Activated T-cell treated with anti-CD3 and anti-CD28 coated beads for 1 hour (primary cell): ENCODE data around the gene PHACTR1.
"Not testable (repeated sequence)": the region's sequence is repeated elsewhere in the genome, so short reads cannot be mapped to it uniquely, and the experiment has no call there.

Source experiments
- DNase-seq: peaks from one replicate; pipeline ENCODE4 v3.0.0-alpha.2; 2020; ENCODE audit warnings: low read depth

PHACTR1 gene

GRCh38 chr6:13239530-13240455, 523.2 kb downstream of the PHACTR1 start:
- DNase-seq: no peak

DNA sequence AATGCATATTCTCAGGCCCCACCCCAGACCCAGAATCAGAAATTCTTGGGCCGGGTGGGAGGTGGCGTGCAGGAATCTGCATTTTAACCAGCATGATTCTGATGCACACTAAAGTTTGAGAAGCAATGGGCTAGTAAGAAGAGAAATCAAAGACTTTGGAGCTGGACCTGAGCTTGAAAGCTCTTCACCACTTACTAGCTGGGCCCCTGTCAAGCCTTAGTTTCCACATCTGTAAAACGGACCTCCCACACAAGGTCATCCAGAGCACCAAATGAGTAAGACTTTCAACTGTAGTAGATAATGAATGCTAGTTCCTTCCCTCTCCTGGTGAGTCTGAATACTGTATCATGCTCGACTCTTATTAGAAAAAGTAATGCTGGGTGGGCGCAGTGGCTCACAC, 524.8 kb downstream of the PHACTR1 start:
- DNase-seq: no peak

GRCh38 chr6:13242178-13242577, 525.6 kb downstream of the PHACTR1 start:
- DNase-seq: no peak

DNA sequence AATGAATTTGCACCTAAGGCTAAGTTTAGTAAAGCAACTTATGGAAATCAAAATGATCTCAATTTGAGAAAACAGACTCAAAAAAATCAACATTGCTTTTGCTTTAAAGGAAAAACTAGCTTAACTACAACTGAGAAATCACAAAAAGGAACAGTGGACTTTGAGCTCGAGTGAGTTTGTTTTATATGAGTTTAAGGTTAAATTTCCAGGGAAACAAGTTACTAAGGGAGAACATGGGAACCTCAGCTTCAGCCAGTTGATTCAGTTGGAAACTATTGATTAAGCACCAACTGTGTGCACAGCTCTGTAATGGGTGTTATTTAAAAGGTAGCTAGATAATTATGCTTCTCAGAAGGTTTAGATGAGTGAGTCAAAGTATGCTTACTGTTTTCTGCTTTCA, 526.0 kb downstream of the PHACTR1 start:
- no peak for DNase-seq

DNA sequence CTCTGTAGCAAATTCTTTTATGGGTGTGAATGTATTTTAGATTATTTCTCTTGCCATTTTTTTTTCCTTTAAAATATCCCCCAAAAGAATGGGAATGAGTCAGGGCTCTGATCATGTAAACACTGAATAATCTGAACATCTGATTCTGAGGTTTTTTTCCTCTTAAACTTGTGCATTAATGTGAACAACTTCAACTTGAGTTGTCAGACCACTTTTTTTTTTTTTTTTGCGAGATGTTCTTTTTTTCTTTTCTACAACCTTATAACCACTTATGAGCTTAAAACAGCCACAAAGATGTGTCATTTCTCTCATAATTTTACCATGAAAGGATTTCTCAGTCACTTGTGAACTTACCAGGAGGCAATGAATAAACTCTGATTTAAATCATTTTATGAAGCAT, 526.5 kb downstream of the PHACTR1 start:
- DNase-seq: no peak

- not testable (repeated sequence) for DNase-seq
These were observed 527.2 kb downstream of the PHACTR1 start for GRCh38 chr6:13243745-13244144.

DNA sequence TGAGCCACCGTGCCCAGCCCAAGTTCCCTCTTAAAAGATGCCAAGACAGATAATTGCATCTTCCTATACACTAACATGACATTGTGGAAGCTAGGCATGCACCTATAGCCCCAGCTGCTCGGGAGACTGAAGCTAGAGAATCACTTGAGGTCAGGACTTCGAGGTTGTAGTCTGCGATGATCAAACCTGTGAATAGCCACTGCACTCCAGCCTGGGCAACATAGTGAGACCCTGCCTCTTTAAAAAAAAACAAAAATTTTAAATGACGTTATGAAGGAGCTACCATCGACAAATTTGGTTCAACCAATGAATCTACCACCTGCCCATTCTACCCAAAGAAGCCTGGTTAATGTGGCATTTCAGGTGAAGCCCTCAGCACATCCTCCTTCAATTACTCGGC, 531.1 kb downstream of the PHACTR1 start:
- DNase-seq: no peak

DNA sequence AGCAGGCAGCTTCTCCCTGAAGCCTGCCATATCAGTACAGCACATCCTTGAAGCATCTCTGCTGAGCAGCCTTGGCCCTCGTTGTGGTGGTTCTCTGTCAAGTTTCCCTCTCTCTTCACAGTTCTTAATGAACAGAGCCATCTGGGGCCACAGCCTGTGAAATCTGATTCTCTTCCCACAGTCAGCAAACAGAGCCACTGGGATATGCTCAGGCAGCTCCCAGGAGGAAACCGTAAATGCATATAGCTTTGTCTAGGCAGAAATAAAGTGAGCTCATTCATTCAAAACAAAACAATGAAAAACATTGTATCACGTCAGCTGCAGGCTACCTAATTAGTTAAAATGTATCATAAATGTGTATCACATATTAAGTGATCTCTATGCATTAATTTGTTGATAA, 531.5 kb downstream of the PHACTR1 start:
- no peak for DNase-seq

DNA sequence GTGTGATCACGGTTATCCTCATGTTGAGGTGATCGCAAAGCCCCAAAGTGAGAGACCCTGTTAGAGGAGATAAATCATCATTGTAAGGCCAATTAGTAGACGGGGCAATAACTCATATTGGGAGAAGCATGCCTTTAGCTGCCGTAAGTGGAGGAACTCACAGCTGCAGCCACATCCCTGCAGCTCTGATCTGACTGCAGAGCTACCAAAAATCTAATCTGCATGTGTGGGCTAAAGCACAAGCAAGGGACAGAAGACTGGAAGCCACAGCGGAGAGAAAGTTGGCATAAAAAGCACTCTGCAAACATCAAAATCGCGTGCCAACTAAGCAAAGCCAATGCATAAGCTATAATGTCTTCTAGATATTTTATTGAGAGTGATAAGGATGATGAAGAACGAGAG, 532.0 kb downstream of the PHACTR1 start:
- DNase-seq: no peak

DNA sequence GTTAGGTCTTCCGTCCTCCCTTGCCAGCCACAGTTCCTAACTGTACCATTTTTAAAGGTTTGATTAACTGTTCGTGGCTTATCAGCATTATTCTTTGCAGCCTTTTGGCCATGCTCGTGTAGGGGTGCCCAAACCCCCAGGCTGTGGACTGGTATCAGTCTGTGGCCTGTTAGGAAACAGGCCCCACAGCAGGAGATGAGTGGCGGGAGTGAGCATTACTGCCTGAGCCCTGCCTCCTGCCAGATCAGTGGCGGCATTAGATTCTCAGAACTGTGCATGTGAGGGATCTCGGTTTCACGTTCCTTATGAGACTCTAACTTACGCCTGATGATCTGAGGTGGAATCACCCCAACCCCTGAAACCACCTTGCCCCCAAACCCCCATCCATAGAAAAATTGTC, 532.4 kb downstream of the PHACTR1 start:
- DNase-seq: no peak

DNA sequence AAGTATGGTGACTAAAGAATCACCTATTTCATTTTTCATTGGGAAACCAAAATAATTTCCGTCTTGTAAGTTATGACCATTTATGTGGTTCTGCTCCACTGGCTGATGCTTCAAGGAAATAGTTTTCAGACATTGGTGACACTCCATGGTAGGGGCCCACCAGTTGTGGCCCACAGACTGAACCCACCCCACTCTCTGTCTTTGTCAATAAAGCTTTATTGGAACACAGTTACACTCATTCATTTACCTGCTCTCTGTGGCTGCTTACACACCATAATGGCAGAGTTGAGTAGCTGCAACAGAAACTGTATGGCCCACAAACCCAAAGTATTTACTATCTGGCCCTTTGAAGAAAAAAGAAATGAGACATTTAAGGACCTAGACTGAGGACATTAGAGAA, 533.2 kb downstream of the PHACTR1 start:
- no peak for DNase-seq

DNA sequence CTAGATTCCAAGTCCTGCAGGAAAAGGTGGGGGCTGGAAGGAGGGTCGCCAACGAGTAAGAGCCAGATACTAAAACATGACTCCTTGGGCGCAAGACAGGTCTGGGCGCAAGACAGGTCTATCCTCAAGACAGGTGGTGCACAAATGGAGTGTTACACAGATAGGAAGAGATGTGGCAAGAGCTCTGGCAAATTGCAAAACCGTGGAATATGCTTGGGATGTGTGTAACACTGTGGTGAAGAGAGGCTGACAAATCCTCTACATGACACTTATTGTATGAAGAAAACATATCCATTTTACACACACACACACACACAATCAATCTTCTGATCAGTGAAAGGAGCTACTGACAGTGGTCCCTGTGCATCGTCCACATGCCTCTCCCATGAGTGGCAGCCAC, 534.1 kb downstream of the PHACTR1 start:
- no peak for DNase-seq

DNA sequence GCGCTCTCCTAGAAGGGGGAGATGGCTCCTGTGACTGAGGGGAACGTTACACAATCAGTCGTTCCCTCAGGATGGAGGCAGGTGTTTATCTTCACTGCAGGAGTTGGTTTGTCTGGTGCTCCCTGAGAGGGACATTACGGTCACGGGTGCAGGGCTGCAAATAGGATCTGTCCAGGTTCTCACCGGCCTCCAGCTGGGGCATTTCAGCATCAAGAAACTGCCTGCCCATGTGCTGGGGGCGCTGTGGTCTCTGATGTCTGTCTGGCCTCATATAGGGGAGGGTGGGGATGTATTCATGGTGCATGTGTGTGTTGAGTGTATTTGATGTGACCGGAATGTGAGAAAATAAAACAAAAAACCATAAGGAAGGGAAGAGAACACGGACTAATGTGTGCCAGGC, 534.7 kb downstream of the PHACTR1 start:
- DNase-seq: no peak

GRCh38 chr6:13252790-13253189, 536.2 kb downstream of the PHACTR1 start:
- no peak for DNase-seq

GRCh38 chr6:13253272-13253671, 536.7 kb downstream of the PHACTR1 start:
- no peak for DNase-seq

- DNase-seq: no peak
These were observed 539.9 kb downstream of the PHACTR1 start for GRCh38 chr6:13256266-13257001.

GRCh38 chr6:13259393-13259792, 542.8 kb downstream of the PHACTR1 start:
- no peak for DNase-seq

GRCh38 chr6:13260101-13260598, 543.6 kb downstream of the PHACTR1 start:
- DNase-seq: no peak

- DNase-seq: no peak
These were observed 544.3 kb downstream of the PHACTR1 start for GRCh38 chr6:13260831-13261230.

DNA sequence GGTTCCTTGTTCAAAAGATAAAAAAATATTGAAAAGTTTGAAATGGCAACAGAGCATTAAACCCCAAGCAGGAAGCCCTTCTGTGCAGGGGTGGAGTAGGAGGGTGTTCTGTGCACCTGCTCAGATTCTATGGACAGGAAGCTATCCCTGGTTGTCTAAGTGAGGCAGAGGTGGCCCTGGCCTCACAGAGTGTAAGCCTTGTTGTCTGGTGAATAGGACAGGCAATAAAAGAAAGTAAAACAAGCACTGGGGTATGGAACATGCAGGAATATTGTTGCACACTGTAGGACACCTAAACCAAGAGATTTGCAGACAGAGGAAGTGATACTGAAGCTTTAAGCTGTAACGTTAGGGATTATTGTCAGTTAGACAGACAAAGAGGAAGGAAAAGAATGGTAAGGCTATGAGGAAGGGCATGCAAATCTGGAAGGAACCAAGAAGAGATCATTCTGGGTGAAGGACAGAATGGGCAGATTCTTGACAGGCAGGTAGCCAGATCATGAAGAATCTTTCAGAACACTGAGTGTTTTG, 545.0 kb downstream of the PHACTR1 start:
- peak; percentile 5 for DNase-seq

GRCh38 chr6:13262302-13263230, 546.0 kb downstream of the PHACTR1 start:
- no peak for DNase-seq

- no peak for DNase-seq
These were observed 547.1 kb downstream of the PHACTR1 start for GRCh38 chr6:13263669-13264068.
